ENCODE measurements around the gene MAP2K5.
A peak's percentile ranks its signal among the peaks of the same experiment; 100 is the strongest.

MAP2K5 gene

GRCh38 chr15:67843092-67843501 is 300.6 kb downstream of the MAP2K5 start:
- DNase-seq, result no peak

- DNase-seq, result no peak
Observed at GRCh38 chr15:67843571-67844387, 301.3 kb downstream of the MAP2K5 start.

- DNase-seq, result no peak
Observed at GRCh38 chr15:67845974-67846373, 303.5 kb downstream of the MAP2K5 start.

- DNase-seq, result no peak
Observed at GRCh38 chr15:67849538-67849937, 307.0 kb downstream of the MAP2K5 start.

GRCh38 chr15:67850336-67850735 is 307.8 kb downstream of the MAP2K5 start:
- DNase-seq, result no peak

- DNase-seq, result no peak
Observed at GRCh38 chr15:67850994-67851571, 308.6 kb downstream of the MAP2K5 start.

DNA sequence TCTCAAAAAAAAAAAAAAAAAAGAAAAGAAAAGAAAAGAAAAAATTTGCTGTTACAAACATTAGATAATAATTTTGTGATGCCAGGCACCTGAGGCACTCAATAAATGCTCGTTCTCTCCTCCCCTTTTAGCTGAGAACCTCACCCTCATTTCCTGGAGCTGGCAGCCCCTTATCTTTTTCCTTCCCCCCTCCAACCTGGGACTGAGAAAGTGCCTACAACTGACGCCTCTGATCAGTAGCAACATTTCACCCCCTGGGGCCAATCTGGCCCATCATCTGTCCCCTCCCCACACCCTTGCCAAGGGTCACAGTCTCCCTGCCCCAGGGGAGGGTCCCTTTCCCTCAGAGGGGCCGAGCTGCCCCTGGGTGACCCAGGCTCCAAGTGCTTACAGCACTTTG is 309.9 kb downstream of the MAP2K5 start:
- DNase-seq, result no peak

DNA sequence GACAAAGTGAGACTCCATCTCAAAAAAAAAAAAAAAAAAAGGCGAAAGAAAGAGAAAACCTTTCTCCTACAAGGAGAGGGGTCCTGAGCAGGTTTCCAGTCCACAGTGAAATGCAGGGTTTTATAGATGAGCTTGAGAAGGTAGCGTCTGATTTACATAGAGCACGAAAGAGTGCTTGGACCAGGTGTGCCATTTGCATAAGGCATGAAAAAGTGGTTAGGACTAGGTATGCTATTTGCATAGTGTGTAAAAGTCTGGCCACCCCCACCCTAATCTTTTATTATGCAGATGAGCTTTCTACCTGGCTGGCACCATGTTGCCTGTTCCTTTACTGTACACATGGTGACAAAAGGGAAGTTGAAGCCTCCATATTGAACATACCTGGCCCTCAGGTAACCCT is 311.0 kb downstream of the MAP2K5 start:
- DNase-seq, result peak; percentile 1

GRCh38 chr15:67854358-67854757 is 311.9 kb downstream of the MAP2K5 start:
- no peak for DNase-seq

DNA sequence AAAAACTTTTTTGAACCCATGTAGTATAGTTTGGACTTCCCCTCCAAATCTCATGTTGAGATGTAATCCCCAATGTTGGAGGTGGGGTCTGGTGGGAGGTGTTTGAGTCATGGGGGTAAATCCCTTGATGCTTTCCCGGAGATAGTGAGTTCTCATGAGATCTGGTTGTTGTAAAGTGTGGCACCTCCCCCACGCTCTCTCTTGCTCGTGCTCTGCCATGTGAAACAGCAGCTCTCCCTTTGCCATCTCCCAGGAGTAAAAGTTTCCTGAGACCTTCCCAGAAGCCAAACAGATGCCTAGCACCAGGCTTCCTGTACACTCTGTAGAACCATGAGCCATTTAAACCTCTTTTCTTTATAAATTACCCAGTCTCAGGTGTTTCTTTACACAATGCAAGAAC is 313.3 kb downstream of the MAP2K5 start:
- no peak for DNase-seq

Measured in NCI-H345 (cell line).